ENCODE measurements around the gene MAN1C1. TPM values are rescaled to one million over a fixed set of nuclear protein-coding genes. Genes with fewer than 3 reads are reported as not detected.

The MAN1C1 gene
- total RNA-seq, 1 experiment from 2014 or later = not detected

- DNase-seq (ENCODE audit: low read depth) = peak; percentile 54
- in situ Hi-C loops (cut with HindIII; ENCODE audit: low pct_unique_long_range_greater_than_20kb, low sequenced_read_pairs) = no loop called here
Observed at GRCh38 chr1:25608488-25609178, 8.0 kb upstream of the MAN1C1 start.

- in situ Hi-C loops (cut with HindIII; ENCODE audit: low pct_unique_long_range_greater_than_20kb, low sequenced_read_pairs) = no loop called here
- no peak for DNase-seq (ENCODE audit: low read depth)
Observed at GRCh38 chr1:25609921-25610320, 6.7 kb upstream of the MAN1C1 start.

DNA sequence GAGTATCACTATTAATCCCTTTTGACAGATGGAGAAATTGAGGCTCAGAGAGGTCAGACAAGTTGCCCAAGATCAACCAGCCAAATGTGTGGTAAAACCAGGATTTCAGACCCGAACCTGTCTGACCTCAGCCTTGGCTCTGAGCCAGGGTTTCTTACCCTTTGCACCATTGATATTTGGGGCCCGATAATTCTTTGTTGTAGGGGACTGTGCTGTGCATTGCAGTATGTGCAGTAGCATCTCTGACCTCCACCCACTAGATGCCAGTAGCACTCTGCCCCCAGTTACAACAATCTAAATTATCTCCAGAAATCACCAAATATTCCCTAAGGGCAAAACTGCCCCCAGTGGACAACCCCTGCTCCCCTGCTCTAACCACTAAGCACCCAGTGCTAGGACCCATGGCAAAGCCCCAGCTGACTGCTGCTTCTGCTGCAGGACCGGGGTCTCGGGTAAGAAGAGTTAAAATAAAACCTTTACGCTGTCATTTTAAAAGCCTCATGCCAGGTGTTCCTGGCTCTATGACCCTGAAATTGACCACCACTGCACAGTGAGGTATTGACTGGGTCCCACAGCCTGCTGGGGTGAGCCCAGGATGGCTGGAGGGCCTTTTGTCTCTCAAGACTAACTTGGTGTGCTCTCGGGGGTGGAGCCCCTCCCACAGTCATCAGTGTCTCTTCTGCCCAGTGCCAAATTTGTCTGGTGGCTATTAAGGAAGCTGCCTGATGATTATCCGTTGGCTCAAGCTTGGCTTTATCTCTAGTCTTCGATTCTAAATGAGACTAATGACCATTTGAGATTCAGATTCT is 5.6 kb upstream of the MAN1C1 start:
- in situ Hi-C loops (cut with HindIII; ENCODE audit: low pct_unique_long_range_greater_than_20kb, low sequenced_read_pairs) = no loop called here
- no peak for DNase-seq (ENCODE audit: low read depth)

DNA sequence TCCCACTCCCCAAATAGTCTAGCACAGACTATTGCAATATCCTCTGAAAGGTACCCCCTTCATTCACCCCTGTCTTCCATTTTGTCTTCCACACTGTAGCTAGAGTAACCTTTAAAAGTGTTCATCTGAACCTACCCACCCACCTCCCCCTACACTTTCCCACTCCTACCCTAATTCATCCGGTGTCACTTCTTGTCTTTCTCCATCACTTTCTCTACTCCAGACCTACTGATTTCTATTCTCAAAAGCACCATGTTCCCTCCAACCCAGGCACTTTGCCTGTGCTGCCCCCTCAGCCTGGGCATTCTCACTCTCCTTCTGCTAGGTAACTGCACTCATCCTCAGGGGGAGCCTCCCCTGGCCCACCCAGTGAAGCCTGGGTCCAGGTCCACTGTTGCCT is 4.7 kb upstream of the MAN1C1 start:
- in situ Hi-C loops (cut with HindIII; ENCODE audit: low pct_unique_long_range_greater_than_20kb, low sequenced_read_pairs) = no loop called here
- DNase-seq (ENCODE audit: low read depth) = no peak

- no peak for DNase-seq (ENCODE audit: low read depth)
- in situ Hi-C loops (cut with HindIII; ENCODE audit: low pct_unique_long_range_greater_than_20kb, low sequenced_read_pairs) = no loop called here
Observed at GRCh38 chr1:25612421-25612820, 4.2 kb upstream of the MAN1C1 start.

- no peak for DNase-seq (ENCODE audit: low read depth)
- in situ Hi-C loops (cut with HindIII; ENCODE audit: low pct_unique_long_range_greater_than_20kb, low sequenced_read_pairs) = no loop called here
Observed at GRCh38 chr1:25613091-25613490, 3.5 kb upstream of the MAN1C1 start.

DNA sequence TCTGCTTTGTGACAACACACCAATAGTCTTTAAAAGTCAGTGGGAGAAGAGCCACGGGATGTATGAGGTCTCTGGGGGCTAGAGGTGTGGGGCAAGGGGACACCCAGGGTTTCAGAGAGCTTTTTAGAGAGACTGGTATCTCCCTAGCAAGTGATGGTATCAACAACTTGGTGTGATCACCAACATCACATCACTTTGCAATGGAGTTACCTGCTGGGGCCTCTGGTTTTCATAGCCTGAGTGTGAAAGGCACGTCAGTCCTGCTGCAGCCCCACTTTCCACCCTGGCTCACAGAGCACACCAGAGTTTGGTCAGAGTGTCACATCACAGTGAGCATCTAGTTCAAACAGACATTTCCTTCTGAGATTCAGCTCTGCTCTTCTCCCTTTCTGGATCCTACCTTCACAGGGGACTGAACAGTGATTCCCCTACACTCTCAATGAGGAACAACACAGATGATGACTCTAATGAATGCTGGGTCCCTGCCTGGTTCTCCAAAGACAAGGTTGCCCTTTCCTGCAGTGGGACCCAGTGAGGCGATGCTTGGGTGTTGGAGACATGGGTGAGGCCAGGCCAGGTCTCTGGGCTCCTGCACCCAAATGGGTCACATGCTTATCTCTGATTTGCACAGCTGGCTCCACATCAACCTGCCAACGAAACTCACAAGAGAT is 2.0 kb upstream of the MAN1C1 start:
- no peak for DNase-seq (ENCODE audit: low read depth)
- in situ Hi-C loops (cut with HindIII; ENCODE audit: low pct_unique_long_range_greater_than_20kb, low sequenced_read_pairs) = no loop called here

GRCh38 chr1:25615172-25615541 is 1.4 kb upstream of the MAN1C1 start:
- in situ Hi-C loops (cut with HindIII; ENCODE audit: low pct_unique_long_range_greater_than_20kb, low sequenced_read_pairs) = no loop called here
- DNase-seq (ENCODE audit: low read depth) = no peak

- DNase-seq (ENCODE audit: low read depth) = no peak
- in situ Hi-C loops (cut with HindIII; ENCODE audit: low pct_unique_long_range_greater_than_20kb, low sequenced_read_pairs) = no loop called here
Observed at GRCh38 chr1:25615563-25616094, 962 bp upstream of the MAN1C1 start.

DNA sequence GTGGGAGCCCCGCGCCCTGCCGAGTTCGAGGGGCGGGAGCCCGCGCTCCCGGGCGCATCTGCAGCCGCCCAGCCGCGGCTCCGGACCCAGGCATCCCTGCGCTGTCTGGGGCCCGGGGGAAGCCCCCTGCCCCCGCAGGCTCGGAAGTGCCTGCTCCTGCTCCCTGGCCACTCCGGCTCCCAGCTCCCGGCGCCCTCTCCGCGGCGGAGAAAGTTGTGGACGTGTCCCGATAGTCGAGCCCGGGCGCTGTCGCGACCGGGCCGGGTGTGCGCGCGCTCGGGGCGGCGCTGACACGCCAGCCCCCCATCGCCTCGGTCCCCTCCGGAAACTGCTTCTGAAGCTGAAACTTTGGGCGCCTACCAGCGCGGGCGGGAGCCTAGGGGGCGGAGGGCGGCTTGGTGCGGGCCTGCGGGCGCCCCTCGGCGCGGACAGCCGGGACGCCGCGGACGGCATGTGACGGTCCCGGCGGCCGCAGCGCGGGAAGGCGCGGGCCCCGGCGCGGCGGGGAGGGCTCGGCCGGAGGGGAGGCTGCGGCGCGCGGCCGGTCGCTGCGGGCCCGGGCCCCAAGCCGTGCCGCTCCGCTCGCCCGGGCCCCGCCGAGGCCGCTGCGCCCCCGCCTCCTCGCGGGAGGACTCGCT is 515 bp downstream of the MAN1C1 start:
- in situ Hi-C loops (cut with HindIII; ENCODE audit: low pct_unique_long_range_greater_than_20kb, low sequenced_read_pairs) = no loop called here
- DNase-seq (ENCODE audit: low read depth) = no peak

DNA sequence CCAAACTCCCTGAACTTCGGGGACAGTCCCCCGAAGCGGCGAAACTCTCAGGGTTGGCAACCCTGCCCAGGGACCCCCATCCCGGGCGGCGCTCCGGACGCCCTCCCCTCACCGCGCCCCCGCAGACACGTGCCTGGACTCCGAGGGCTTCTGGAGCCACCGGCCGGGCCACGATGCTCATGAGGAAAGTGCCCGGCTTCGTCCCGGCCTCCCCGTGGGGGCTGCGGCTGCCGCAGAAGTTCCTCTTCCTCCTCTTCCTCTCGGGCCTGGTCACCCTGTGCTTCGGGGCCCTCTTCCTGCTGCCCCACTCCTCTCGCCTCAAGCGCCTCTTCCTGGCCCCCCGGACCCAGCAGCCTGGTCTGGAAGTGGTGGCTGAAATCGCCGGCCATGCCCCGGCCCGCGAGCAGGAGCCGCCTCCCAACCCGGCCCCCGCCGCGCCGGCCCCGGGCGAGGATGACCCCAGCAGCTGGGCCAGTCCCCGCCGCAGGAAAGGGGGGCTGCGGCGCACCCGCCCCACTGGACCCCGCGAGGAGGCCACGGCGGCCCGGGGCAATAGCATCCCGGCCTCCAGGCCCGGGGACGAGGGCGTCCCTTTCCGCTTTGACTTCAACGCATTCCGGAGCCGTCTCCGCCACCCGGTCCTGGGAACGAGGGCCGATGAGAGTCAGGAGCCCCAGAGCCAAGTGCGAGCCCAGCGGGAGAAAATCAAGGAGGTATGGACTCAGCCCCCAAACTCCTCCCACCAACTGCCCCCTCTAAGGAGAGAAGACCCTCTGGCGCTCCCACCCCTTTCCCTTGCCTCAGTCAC is 1.2 kb downstream of the MAN1C1 start:
- in situ Hi-C loops (cut with HindIII; ENCODE audit: low pct_unique_long_range_greater_than_20kb, low sequenced_read_pairs) = no loop called here
- no peak for DNase-seq (ENCODE audit: low read depth)

GRCh38 chr1:25618433-25618808 is 1.8 kb downstream of the MAN1C1 start:
- no peak for DNase-seq (ENCODE audit: low read depth)

GRCh38 chr1:25619101-25619890 is 2.7 kb downstream of the MAN1C1 start:
- in situ Hi-C loops (cut with HindIII; ENCODE audit: low pct_unique_long_range_greater_than_20kb, low sequenced_read_pairs) = no loop called here
- no peak for DNase-seq (ENCODE audit: low read depth)

More at GRCh38 chr1:25618433-25618808, 1.8 kb downstream of the MAN1C1 start:
- in situ Hi-C loops (cut with HindIII; ENCODE audit: low pct_unique_long_range_greater_than_20kb, low sequenced_read_pairs) = no loop called here

DNA sequence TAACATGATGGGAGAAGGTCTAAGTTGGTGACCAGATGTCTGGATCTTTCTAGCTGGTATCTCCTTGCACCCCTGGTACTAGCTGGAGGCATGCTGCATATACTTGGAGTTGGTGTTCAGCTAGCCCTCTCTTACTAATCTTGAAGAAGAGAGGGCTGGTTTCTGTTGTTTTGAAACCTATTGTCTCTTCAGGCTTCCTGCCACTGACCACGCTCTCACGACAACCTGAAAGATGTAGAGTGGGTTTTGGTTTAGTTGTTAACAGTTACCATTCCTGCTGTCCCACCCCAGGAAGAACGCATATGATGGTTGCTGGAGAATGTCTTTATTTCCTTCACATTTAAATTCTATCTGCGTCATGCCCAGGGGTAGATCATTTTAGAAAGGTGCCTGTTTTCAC is 3.6 kb downstream of the MAN1C1 start:
- no peak for DNase-seq (ENCODE audit: low read depth)
- in situ Hi-C loops (cut with HindIII; ENCODE audit: low pct_unique_long_range_greater_than_20kb, low sequenced_read_pairs) = no loop called here

- DNase-seq (ENCODE audit: low read depth) = no peak
- in situ Hi-C loops (cut with HindIII; ENCODE audit: low pct_unique_long_range_greater_than_20kb, low sequenced_read_pairs) = no loop called here
Observed at GRCh38 chr1:25620701-25621350, 4.2 kb downstream of the MAN1C1 start.

DNA sequence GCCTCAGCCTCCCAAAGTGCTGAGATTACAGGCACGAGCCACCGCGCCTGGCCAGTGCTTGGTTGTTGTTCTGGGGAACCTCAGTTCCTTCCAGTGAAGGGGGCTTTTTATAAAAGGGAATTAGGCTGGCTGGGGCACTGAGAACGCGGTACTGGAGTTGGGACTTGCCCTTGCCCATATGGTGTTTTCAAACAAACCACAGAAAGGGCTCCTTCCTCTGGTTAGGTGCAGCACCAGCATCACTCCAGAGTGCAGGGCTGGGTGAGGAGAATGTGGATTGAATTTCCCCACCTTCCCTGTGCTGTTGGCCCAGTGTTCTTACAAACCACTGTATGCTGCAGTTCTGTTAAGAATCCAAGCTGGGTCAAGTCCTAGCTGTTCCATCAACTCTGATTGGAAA is 5.3 kb downstream of the MAN1C1 start:
- in situ Hi-C loops (cut with HindIII; ENCODE audit: low pct_unique_long_range_greater_than_20kb, low sequenced_read_pairs) = no loop called here
- no peak for DNase-seq (ENCODE audit: low read depth)

DNA sequence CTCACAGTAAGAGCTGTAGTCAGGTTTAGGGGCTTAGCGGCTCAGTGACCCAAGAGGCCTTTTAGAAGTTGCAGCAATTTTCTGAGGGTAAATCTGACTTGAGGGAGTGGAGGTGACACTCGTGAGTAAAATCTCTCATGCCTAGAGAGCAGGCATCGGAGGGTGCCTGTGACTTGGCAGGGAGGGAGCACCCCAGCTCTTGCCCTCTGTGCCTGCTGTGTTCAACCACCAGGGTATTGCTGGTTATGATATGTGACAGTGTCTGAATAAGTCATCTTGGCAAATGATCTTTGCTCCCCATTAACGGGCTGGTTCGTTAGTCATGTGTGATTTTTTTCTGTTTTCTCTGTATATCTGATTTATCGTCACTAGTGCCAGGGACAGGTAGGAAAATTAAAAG is 5.9 kb downstream of the MAN1C1 start:
- in situ Hi-C loops (cut with HindIII; ENCODE audit: low pct_unique_long_range_greater_than_20kb, low sequenced_read_pairs) = no loop called here
- DNase-seq (ENCODE audit: low read depth) = no peak
